ENCODE measurements around the gene CATSPERZ.

The CATSPERZ gene

GRCh38 chr11:64263947-64264317, 36.2 kb upstream of the CATSPERZ start:
- DNase-seq (ENCODE audit: low read depth in 3 of 3, low spot score in 1 of 3), result no peak

- no peak for DNase-seq (ENCODE audit: low read depth in 3 of 3, low spot score in 1 of 3)
Observed at GRCh38 chr11:64264371-64264852, 35.7 kb upstream of the CATSPERZ start.

- DNase-seq (ENCODE audit: low read depth in 3 of 3, low spot score in 1 of 3), result no peak
Observed at GRCh38 chr11:64265176-64266160, 34.7 kb upstream of the CATSPERZ start.

GRCh38 chr11:64266339-64266738, 33.8 kb upstream of the CATSPERZ start:
- DNase-seq (ENCODE audit: low read depth in 3 of 3, low spot score in 1 of 3), result no peak

GRCh38 chr11:64267207-64267945, 32.8 kb upstream of the CATSPERZ start:
- no peak for DNase-seq (ENCODE audit: low read depth in 3 of 3, low spot score in 1 of 3)

- DNase-seq (ENCODE audit: low read depth in 3 of 3, low spot score in 1 of 3), result no peak
Observed at GRCh38 chr11:64268025-64268892, 31.9 kb upstream of the CATSPERZ start.

- DNase-seq (ENCODE audit: low read depth in 3 of 3, low spot score in 1 of 3), result peak in 1 of 3 donors; percentile 35
Observed at GRCh38 chr11:64268893-64269539, 31.1 kb upstream of the CATSPERZ start.

- DNase-seq (ENCODE audit: low read depth in 3 of 3, low spot score in 1 of 3), result peak; percentile 93 to 96 (median 95)
Observed at GRCh38 chr11:64269540-64270220, 30.5 kb upstream of the CATSPERZ start.

- DNase-seq (ENCODE audit: low read depth in 3 of 3, low spot score in 1 of 3), result no peak
Observed at GRCh38 chr11:64275031-64275800, 24.9 kb upstream of the CATSPERZ start.

- no peak for DNase-seq (ENCODE audit: low read depth in 3 of 3, low spot score in 1 of 3)
Observed at GRCh38 chr11:64275841-64276240, 24.3 kb upstream of the CATSPERZ start.

GRCh38 chr11:64276653-64277431, 23.3 kb upstream of the CATSPERZ start:
- DNase-seq (ENCODE audit: low read depth in 3 of 3, low spot score in 1 of 3), result no peak

GRCh38 chr11:64278576-64279190, 21.5 kb upstream of the CATSPERZ start:
- no peak for DNase-seq (ENCODE audit: low read depth in 3 of 3, low spot score in 1 of 3)

- DNase-seq (ENCODE audit: low read depth in 3 of 3, low spot score in 1 of 3), result no peak
Observed at GRCh38 chr11:64281957-64282770, 18.0 kb upstream of the CATSPERZ start.

GRCh38 chr11:64283092-64283491, 17.1 kb upstream of the CATSPERZ start:
- DNase-seq (ENCODE audit: low read depth in 3 of 3, low spot score in 1 of 3), result no peak

- DNase-seq (ENCODE audit: low read depth in 3 of 3, low spot score in 1 of 3), result peak; percentile 82 to 91 (median 85)
Observed at GRCh38 chr11:64284048-64284961, 15.9 kb upstream of the CATSPERZ start, which contains the start of gene BAD. Gene BAD (minus strand): TSS chr11:64284665. CDS start chr11:64284368, 297 bp downstream.
